ENCODE data around the gene CFAP107.
"Not testable (repeated sequence)": the region's sequence is repeated elsewhere in the genome, so short reads cannot be mapped to it uniquely, and the experiment has no call there.

Gene CFAP107

DNA sequence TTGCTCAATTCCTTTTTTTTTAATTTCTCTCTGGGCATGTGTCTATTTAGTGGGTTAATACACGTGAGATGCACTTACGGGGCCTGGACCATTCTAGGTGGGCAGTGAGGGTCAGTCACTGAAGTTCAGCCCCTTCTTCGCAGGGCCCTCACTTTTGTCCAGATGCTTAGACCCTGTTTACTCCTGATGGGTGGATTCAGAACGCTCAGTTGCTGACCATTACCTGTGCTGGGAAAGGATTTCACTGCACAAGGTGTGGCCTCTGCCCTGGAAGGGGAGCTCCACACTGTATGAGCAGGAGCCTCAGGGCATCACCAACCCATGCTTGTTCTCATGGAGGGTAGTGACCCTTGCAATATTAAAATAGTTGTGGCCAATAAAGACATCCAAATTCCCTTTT, 32.1 kb downstream of the CFAP107 start:
- no peak for DNase-seq (ENCODE audit: low read depth in 2 of 2)

DNA sequence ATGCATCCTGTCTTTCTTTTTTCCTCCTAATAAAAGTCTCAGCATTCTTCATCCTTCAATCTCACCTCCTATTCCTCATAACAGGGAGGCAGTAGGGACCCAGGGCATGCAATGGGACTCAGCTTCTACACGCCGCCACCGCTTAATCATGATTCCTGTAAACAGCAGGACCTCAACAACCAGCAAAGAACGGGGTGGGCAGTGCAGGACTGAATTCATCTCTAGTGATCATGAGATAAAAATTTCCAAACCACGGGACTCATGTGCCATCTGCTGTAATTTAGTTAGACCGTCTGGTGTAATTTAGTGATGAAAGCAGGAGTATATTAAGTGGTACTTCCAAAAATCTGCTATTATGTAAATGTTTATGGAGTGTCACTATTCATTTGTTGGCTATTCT, 32.9 kb downstream of the CFAP107 start:
- DNase-seq (ENCODE audit: low read depth in 2 of 2): no peak

DNA sequence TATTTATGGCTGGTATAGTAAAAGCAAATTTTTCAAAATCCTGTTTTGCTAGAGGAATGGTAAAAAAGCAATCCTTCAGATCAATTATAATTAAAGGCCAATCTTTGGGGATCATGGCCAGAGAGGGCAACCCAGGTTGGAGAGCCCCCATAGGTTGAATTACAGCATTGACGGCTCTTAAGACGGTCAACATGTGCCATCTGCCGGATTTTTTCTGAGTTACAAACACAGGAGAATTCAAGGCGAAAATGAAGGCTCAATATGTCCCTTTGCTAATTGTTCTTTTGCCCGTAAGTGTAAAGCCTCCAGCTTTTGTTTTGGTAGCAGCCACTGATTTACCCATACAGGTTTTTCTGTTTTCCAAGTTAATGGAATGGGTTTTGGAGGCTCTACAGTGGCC, 35.5 kb downstream of the CFAP107 start:
- not testable (repeated sequence) for DNase-seq (ENCODE audit: low read depth in 2 of 2)

GRCh38 chr1:12783783-12784182, 37.8 kb downstream of the CFAP107 start:
- DNase-seq (ENCODE audit: low read depth in 2 of 2): not testable (repeated sequence)

DNA sequence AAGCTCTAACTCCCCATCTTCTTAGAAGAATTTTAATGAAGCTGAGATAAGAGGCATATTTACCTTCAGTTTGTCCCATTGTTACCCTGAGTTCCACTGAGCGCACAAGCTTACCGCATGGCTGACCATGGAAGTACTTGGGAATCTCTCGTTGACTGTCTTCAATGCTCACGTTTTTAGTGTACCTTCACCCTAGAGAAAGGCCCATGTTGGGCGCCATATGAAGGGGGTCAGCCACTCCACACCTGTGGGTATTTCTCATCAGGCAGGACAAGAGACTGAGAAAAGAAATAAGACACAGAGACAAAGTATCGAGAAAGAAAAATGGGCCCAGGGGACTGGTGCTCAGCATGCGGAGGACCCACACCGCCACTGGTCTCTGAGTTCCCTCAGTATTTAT, 38.7 kb downstream of the CFAP107 start:
- not testable (repeated sequence) for DNase-seq (ENCODE audit: low read depth in 2 of 2)

DNA sequence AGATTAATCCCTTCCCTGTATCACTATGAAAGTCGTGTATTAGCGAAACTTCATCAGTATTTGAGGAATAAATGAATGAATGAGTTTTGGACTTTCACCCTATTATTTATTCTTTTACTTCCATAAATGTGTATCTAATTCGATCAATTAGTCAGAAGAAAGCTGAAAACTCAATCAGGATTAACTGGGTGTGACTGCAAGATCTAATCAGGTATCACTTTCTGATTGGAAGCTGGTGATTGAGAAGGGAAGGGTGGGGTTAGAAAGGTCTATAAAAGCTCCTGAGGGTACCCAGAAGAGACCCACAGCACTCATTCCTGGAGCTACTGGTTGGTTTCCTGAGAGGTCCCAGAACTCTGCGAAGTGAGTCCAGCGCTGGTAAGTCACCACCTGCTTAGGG, 45.1 kb downstream of the CFAP107 start, which contains the start of gene PRAMEF1:
Gene PRAMEF1 (plus strand): TSS at position 301 of the 400 bp plus-strand sequence. CDS start 1,831 bp downstream, outside the sequence.
- not testable (repeated sequence) for DNase-seq (ENCODE audit: low read depth in 2 of 2)

- DNase-seq (ENCODE audit: low read depth in 2 of 2): no peak
Observed at GRCh38 chr1:12798911-12799310, 52.9 kb downstream of the CFAP107 start.

GRCh38 chr1:12799730-12800129, 53.7 kb downstream of the CFAP107 start:
- DNase-seq (ENCODE audit: low read depth in 2 of 2): no peak

- DNase-seq (ENCODE audit: low read depth in 2 of 2): no peak
Observed at GRCh38 chr1:12809933-12810332, 63.9 kb downstream of the CFAP107 start.

DNA sequence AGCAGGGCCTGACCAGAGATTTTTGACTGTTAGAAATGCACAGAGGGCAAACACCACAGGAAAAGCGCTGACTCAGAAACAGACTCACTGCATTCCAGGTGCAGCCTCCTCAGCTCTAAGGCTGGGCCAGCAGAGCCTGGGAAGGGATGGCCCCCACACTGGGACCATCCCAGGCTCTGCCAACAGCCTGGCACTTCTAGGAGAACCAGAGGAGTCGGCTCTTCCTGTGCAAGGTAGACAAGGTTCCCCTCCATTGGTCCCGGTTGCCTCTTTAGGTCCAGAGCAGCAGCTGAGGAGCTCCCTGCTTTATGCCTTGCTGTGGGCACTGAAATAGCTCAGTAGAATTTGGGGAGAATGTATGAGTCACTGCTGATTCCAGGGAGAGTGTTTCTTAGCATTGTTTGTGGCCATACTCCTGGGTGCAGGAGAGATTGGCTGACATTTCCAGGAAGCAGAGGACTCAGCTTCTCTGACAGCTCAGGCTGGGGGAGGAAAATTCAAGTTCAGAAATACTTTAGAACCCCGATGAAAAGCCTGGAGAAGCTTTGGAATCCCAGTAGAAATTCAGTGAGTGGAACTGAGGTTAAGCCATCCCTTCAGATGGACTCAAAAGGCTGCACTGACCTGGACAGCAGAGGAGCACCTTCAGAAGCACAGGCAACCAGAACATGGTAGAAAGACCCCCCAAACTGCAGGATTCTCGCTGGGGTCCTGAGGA, 64.8 kb downstream of the CFAP107 start:
- DNase-seq (ENCODE audit: low read depth in 2 of 2): no peak

DNA sequence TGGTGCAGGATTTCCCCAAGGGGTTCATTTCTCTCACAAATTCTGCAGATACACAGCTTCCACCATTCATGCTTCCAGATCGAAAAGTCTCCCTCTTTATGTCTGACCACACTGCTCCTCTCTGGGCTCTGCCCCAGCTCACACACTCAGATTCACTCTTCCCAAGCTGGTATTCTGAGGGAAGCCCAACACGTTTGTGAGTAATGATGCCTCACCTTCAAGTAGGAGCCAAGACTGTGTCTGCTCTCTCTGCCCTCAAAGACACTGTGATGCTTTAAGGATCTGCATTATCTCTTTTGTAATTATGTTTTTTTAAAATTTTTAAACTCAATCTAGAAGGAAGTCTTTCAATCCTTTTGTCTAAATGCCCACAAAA, 65.4 kb downstream of the CFAP107 start:
- DNase-seq (ENCODE audit: low read depth in 2 of 2): no peak

All from stimulated activated CD4-positive, alpha-beta T cell treated with anti-CD3 and anti-CD28 coated beads, Interleukin-1b, Interleukin-23, amount 100 ng/mL, for 1 hour (primary cell).